Keratinocyte (primary cell): ENCODE data around the gene ACOXL. TPM values are rescaled to one million over a fixed set of nuclear protein-coding genes. Genes with fewer than 3 reads are reported as not detected.

Experiments used
- DNase-seq: peaks from one replicate; pipeline ENCODE4 v3.0.0-alpha.2; 2011; ENCODE audit warnings: low read depth, missing footprints, low spot score
- FAIRE-seq: peaks from 2 replicates; lab custom pipeline; 2011; peaks lifted over from hg19 to GRCh38; lab: Jason Lieb, UNC
- H2AFZ ChIP-seq: 2 replicates; pipeline ENCODE4 v1.6.0; 2012; ENCODE audit warnings: low read length, control low read depth, inconsistent platforms; ENCODE audit not compliant: control insufficient read depth
- H3K27ac ChIP-seq: 2 replicates; pipeline ENCODE4 v1.5.1; 2011; ENCODE audit warnings: low read length; ENCODE audit not compliant: control insufficient read depth, insufficient read depth
- H3K27me3 ChIP-seq: 3 replicates; pipeline ENCODE4 v1.6.0; 2011; ENCODE audit warnings: low read length; ENCODE audit not compliant: control insufficient read depth, insufficient read depth; ENCODE audit errors: extremely low read depth
- H3K36me3 ChIP-seq, 2 experiments: 2 replicates in 1 of 2; 3 replicates in 1 of 2; pipeline ENCODE4 v1.5.1; 2011; ENCODE audit warnings: low read length in 2 of 2, mild to moderate bottlenecking in 1 of 2; ENCODE audit not compliant: control insufficient read depth in 2 of 2, insufficient read depth in 2 of 2; ENCODE audit errors: extremely low read depth in 1 of 2
- H3K4me1 ChIP-seq: 3 replicates; pipeline ENCODE4 v1.5.1; 2011; ENCODE audit warnings: low read length; ENCODE audit not compliant: control insufficient read depth, insufficient read depth; ENCODE audit errors: extremely low read depth
- H3K4me2 ChIP-seq: 3 replicates; pipeline ENCODE4 v1.6.0; 2011; ENCODE audit warnings: low read depth, low read length; ENCODE audit not compliant: control insufficient read depth, insufficient read depth; ENCODE audit errors: extremely low read depth
- H3K4me3 ChIP-seq, 3 experiments: fragments of 200-600 bp in 1 of 3; sonication (generic) in 1 of 3; 2 replicates in 2 of 3; 3 replicates in 1 of 3; pipeline ENCODE4 v1.5.1; 2011 to 2016; ENCODE audit warnings: low read length in 3 of 3, mild to moderate bottlenecking in 3 of 3, control low read depth in 2 of 3, inconsistent platforms in 1 of 3, low read depth in 1 of 3, mixed read lengths in 1 of 3, mixed run types in 1 of 3, moderate library complexity in 1 of 3; ENCODE audit not compliant: control insufficient read depth in 2 of 3, insufficient read depth in 2 of 3; ENCODE audit errors: extremely low read depth in 1 of 3
- H3K79me2 ChIP-seq: 2 replicates; pipeline ENCODE4 v1.6.0; 2012; ENCODE audit warnings: low read length; ENCODE audit not compliant: control insufficient read depth, insufficient read depth
- H3K9ac ChIP-seq: 3 replicates; pipeline ENCODE4 v1.6.0; 2011; ENCODE audit warnings: low read length; ENCODE audit not compliant: control insufficient read depth, insufficient read depth; ENCODE audit errors: extremely low read depth
- H3K9me1 ChIP-seq: 3 replicates; pipeline ENCODE4 v1.6.0; 2011; ENCODE audit warnings: low read length; ENCODE audit not compliant: control insufficient read depth, insufficient read depth; ENCODE audit errors: extremely low read depth
- H3K9me3 ChIP-seq: 2 replicates; pipeline ENCODE4 v1.5.1; 2012; ENCODE audit warnings: low read depth, low read length; ENCODE audit not compliant: control insufficient read depth
- H4K20me1 ChIP-seq: 3 replicates; pipeline ENCODE4 v1.6.0; 2011; ENCODE audit warnings: low read length; ENCODE audit not compliant: control insufficient read depth, insufficient read depth; ENCODE audit errors: extremely low read depth
- CTCF ChIP-seq, 3 experiments: IDR thresholded peaks in 1 of 3; conservative IDR thresholded peaks in 1 of 3; optimal IDR thresholded peaks in 1 of 3; 2 replicates in 2 of 3; 3 replicates in 1 of 3; pipeline versions ENCODE3 to v1.5.1; 2011; ENCODE audit warnings: low read length in 3 of 3, mild to moderate bottlenecking in 3 of 3, moderate library complexity in 2 of 3, control low read depth in 1 of 3, inconsistent platforms in 1 of 3; ENCODE audit not compliant: insufficient read depth in 2 of 3; ENCODE audit errors: extremely low read depth in 1 of 3
- EZH2 ChIP-seq: IDR thresholded peaks from one replicate; pipeline ENCODE4 v1.6.1; 2012; ENCODE audit warnings: inconsistent platforms, mild to moderate bottlenecking, low read length, moderate library complexity
- dilution Hi-C: fragments of 300-500 bp; cut with MboI; formaldehyde crosslinking; loops from one replicate; pipeline ENCODE4 v1.7.0; 2020; ENCODE audit warnings: low sequenced_read_pairs; ENCODE audit not compliant: extremely low pct_ligation_motif_present
- polyA plus RNA-seq, 5 experiments: library from polyadenylated mRNA; depleted of rRNA in 3 of 5; stranded (reverse) in 3 of 5; stranded (forward) in 1 of 5; unstranded in 1 of 5; fragments of >200 nt; gene quantifications; 1 replicate in 1 of 5; 2 replicates in 3 of 5; 3 replicates in 1 of 5; pipeline versions ENCODE4 v1.2.1 to v1.2.3, GENCODE V29; 2011 to 2012; ENCODE audit warnings: missing spikeins in 2 of 5, low read depth in 1 of 5, low replicate concordance in 1 of 5

The ACOXL gene
- polyA plus RNA-seq, 1 donor (not counting 4 experiments of a cell fraction or from before 2014, with no cell fraction given): 0.04 TPM

- no peaks in the 10 kb centered on the region for H3K79me2 ChIP-seq
- no peak overlapping the region for H3K4me3 ChIP-seq
- DNase-seq (no peak), FAIRE-seq (no peak)
- H2AFZ ChIP-seq: no peak overlapping the region
- dilution Hi-C loops: no loop called here
- H3K36me3 ChIP-seq: no peaks in the 10 kb centered on the region
- no peak overlapping the region for H3K27ac ChIP-seq
- H3K9ac ChIP-seq: no peak overlapping the region
- H3K9me3 ChIP-seq: no peaks in the 10 kb centered on the region
- no peaks in the 10 kb centered on the region for H3K9me1 ChIP-seq
- no peak for TF ChIP-seq EZH2
- TF ChIP-seq CTCF (optimal IDR thresholded peaks at IDR 0.05 in 1 of 3, IDR thresholded peaks at IDR 0.05 in 1 of 3, conservative IDR thresholded peaks at IDR 0.05 in 1 of 3; ENCODE audit: extremely low read depth in 1 of 3, insufficient read depth in 2 of 3, low read length in 3 of 3): no peak
- H3K27me3 ChIP-seq: peaks cover 8% of the 10 kb centered on the region
- no peak overlapping the region for H3K4me2 ChIP-seq
- H4K20me1 ChIP-seq: no peaks in the 10 kb centered on the region
- no peaks in the 10 kb centered on the region for H3K4me1 ChIP-seq
Measured at GRCh38 chr2:110848071-110848470, 115.7 kb downstream of the ACOXL start.

GRCh38 chr2:110848519-110849030 lies 116.2 kb downstream of the ACOXL start:
- DNase-seq: no peak
- Histone ChIP-seq H3K79me2 (no peaks in the 10 kb centered on the region), H4K20me1 (no peaks in the 10 kb centered on the region), H3K9me1 (no peaks in the 10 kb centered on the region), H3K27ac (no peak overlapping the region), H3K4me1 (no peaks in the 10 kb centered on the region), H3K4me2 (no peak overlapping the region), H3K9me3 (no peaks in the 10 kb centered on the region), H3K36me3 (no peaks in the 10 kb centered on the region), H3K9ac (no peak overlapping the region), H3K4me3 (no peak overlapping the region), H2AFZ (no peak overlapping the region), H3K27me3 (peaks cover 8% of the 10 kb centered on the region)
- FAIRE-seq: no peak
- TF ChIP-seq CTCF (optimal IDR thresholded peaks at IDR 0.05 in 1 of 3, IDR thresholded peaks at IDR 0.05 in 1 of 3, conservative IDR thresholded peaks at IDR 0.05 in 1 of 3; ENCODE audit: extremely low read depth in 1 of 3, insufficient read depth in 2 of 3, low read length in 3 of 3): no peak
- TF ChIP-seq EZH2: no peak
- dilution Hi-C loops: no loop called here
